Gastroesophageal sphincter (tissue), 3 donors: ENCODE data around the gene NDFIP1.

Experiments used
- POLR2A ChIP-seq, 2 donors: fragments of 450-650 bp; IDR thresholded peaks; one replicate each; pipeline ENCODE4 v1.6.1; 2017; ENCODE audit warnings: antibody characterized with exemption in 2 of 2, mild to moderate bottlenecking in 2 of 2, moderate library complexity in 1 of 2
- TF ChIP-seq, protein P1 (sequence below), 4 experiments: fragments of 200-600 bp in 2 of 4; fragments of 450-650 bp in 2 of 4; sonication (generic) in 1 of 4; IDR thresholded peaks; one replicate each; pipeline ENCODE4 v1.5.1; 2017 to 2019; ENCODE audit warnings: antibody characterized with exemption in 4 of 4, mild to moderate bottlenecking in 2 of 4, moderate library complexity in 2 of 4

DNA sequence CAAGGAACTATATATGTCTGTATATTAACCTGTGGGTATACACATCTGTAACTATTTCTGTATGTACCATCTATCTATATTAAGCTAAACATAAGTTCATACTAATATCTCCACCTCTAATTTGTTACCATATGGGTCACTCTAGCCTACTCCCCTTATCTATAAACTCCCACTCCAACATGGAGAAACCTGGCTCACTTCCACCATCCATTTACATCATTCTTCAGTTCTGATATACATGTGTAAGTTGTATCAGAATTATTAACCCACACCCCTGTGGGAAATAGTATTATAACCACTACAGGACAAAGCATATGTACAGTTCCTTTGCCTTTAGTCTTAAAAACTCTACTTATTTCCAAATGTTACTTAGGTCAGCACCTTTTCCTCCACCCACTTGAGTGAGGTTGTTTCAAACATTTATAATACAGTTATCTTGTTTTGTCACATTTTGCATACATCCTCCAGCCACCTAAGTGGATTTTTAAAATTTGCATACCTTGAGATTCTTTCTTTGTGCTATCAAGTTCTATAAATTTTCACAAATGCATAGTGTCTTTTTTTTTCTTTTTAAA, 10.6 kb downstream of the NDFIP1 start:
- no peak for TF ChIP-seq POLR2A (IDR thresholded peaks at IDR 0.05)
- TF ChIP-seq, protein P1, sequence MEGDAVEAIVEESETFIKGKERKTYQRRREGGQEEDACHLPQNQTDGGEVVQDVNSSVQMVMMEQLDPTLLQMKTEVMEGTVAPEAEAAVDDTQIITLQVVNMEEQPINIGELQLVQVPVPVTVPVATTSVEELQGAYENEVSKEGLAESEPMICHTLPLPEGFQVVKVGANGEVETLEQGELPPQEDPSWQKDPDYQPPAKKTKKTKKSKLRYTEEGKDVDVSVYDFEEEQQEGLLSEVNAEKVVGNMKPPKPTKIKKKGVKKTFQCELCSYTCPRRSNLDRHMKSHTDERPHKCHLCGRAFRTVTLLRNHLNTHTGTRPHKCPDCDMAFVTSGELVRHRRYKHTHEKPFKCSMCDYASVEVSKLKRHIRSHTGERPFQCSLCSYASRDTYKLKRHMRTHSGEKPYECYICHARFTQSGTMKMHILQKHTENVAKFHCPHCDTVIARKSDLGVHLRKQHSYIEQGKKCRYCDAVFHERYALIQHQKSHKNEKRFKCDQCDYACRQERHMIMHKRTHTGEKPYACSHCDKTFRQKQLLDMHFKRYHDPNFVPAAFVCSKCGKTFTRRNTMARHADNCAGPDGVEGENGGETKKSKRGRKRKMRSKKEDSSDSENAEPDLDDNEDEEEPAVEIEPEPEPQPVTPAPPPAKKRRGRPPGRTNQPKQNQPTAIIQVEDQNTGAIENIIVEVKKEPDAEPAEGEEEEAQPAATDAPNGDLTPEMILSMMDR (IDR thresholded peaks at IDR 0.05), result no peak
